Activated CD4-positive, alpha-beta T cell treated with anti-CD3 and anti-CD28 coated beads, Interleukin-2, amount 50 U/mL, for 24 hours (primary cell): Measurements from ENCODE around the gene RTN4R.

Experiments
- DNase-seq, 2 donors: peaks; one replicate each; pipeline ENCODE4 v3.0.0-alpha.2; 2020; ENCODE audit warnings: low read depth in 1 of 2, low spot score in 1 of 2

RTN4R gene

GRCh38 chr22:20204311-20204710 is 63.8 kb downstream of the RTN4R start:
- no peak for DNase-seq

- no peak for DNase-seq
Measured at GRCh38 chr22:20203552-20204201, 64.4 kb downstream of the RTN4R start.

GRCh38 chr22:20203142-20203551 is 65.0 kb downstream of the RTN4R start:
- no peak for DNase-seq

GRCh38 chr22:20201837-20202392 is 66.2 kb downstream of the RTN4R start:
- DNase-seq = no peak

GRCh38 chr22:20199906-20200305 is 68.2 kb downstream of the RTN4R start:
- no peak for DNase-seq

- DNase-seq = no peak
Measured at GRCh38 chr22:20199413-20199842, 68.7 kb downstream of the RTN4R start.

- no peak for DNase-seq
Measured at GRCh38 chr22:20198557-20199319, 69.4 kb downstream of the RTN4R start.

GRCh38 chr22:20197407-20198030 is 70.6 kb downstream of the RTN4R start:
- DNase-seq = no peak

- DNase-seq = no peak
Measured at GRCh38 chr22:20196094-20196842, 71.8 kb downstream of the RTN4R start.

- DNase-seq = no peak
Measured at GRCh38 chr22:20194681-20195593, 73.2 kb downstream of the RTN4R start.

GRCh38 chr22:20193761-20194494 is 74.2 kb downstream of the RTN4R start:
- no peak for DNase-seq

- DNase-seq = no peak
Measured at GRCh38 chr22:20192972-20193760, 75.0 kb downstream of the RTN4R start.

- no peak for DNase-seq
Measured at GRCh38 chr22:20192293-20192971, 75.7 kb downstream of the RTN4R start.

- no peak for DNase-seq
Measured at GRCh38 chr22:20191803-20192202, 76.3 kb downstream of the RTN4R start.
